Measurements from ENCODE around the gene EGFL7.

Gene EGFL7

GRCh38 chr9:136627703-136628102 is 35.0 kb upstream of the EGFL7 start:
- H3K4me3 ChIP-seq (ENCODE audit: low read depth, low read length) = no peak overlapping the region
- peaks cover 9% of the 10 kb centered on the region; the same call in 1 of the 2 replicates for H3K4me1 ChIP-seq
- H3K9me3 ChIP-seq = no peaks in the 10 kb centered on the region
- H3K27me3 ChIP-seq = no peaks in the 10 kb centered on the region
- no peaks in the 10 kb centered on the region for H3K36me3 ChIP-seq
- TF ChIP-seq, protein P1, sequence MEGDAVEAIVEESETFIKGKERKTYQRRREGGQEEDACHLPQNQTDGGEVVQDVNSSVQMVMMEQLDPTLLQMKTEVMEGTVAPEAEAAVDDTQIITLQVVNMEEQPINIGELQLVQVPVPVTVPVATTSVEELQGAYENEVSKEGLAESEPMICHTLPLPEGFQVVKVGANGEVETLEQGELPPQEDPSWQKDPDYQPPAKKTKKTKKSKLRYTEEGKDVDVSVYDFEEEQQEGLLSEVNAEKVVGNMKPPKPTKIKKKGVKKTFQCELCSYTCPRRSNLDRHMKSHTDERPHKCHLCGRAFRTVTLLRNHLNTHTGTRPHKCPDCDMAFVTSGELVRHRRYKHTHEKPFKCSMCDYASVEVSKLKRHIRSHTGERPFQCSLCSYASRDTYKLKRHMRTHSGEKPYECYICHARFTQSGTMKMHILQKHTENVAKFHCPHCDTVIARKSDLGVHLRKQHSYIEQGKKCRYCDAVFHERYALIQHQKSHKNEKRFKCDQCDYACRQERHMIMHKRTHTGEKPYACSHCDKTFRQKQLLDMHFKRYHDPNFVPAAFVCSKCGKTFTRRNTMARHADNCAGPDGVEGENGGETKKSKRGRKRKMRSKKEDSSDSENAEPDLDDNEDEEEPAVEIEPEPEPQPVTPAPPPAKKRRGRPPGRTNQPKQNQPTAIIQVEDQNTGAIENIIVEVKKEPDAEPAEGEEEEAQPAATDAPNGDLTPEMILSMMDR (IDR thresholded peaks at IDR 0.05; ENCODE audit: low read depth, low read length) = no peak
- DNase-seq = peak; percentile 15

DNA sequence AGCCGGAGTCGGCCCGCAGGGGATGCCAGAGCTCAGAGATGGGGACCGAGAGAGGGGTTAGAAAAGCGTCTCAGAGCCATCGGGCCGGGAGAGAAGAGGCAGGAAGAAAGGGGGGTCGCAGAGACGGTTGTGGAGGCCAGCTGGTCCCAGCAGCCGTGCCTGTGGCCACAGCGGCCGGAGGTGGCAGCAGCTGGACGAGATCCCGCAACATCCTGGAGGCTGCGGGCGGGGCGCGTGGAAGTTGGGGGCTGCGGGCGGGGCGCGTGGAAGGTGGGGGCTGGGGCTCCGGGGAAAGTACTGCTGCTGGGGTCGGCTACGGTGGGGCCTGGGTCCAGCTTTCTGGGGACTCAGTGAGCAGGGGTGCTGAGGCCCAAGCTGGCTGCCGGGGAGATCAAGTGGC is 34.4 kb upstream of the EGFL7 start:
- H3K4me1 ChIP-seq = peaks cover 9% of the 10 kb centered on the region; the same call in 1 of the 2 replicates
- H3K9me3 ChIP-seq = no peaks in the 10 kb centered on the region
- no peaks in the 10 kb centered on the region for H3K27me3 ChIP-seq
- DNase-seq = peak; percentile 9
- H3K36me3 ChIP-seq = no peaks in the 10 kb centered on the region
- H3K4me3 ChIP-seq (ENCODE audit: low read depth, low read length) = no peak overlapping the region
- TF ChIP-seq, protein P1 (IDR thresholded peaks at IDR 0.05; ENCODE audit: low read depth, low read length) = no peak

- DNase-seq = peak; percentile 15
- Histone ChIP-seq H3K4me1 (peaks cover 9% of the 10 kb centered on the region; the same call in 1 of the 2 replicates), H3K27me3 (no peaks in the 10 kb centered on the region)
Observed at GRCh38 chr9:136629001-136629878, 33.5 kb upstream of the EGFL7 start.

GRCh38 chr9:136629879-136630661 is 32.6 kb upstream of the EGFL7 start:
- Histone ChIP-seq H3K4me3 (ENCODE audit: low read depth, low read length) (no peak overlapping the region), H3K36me3 (no peaks in the 10 kb centered on the region), H3K27me3 (no peaks in the 10 kb centered on the region), H3K4me1 (peaks cover 5% of the 10 kb centered on the region; the same call in 1 of the 2 replicates), H3K9me3 (no peaks in the 10 kb centered on the region)
- DNase-seq = peak; percentile 75
- TF ChIP-seq, protein P1 (IDR thresholded peaks at IDR 0.05; ENCODE audit: low read depth, low read length) = peak; percentile 64

More at GRCh38 chr9:136629001-136629878, 33.5 kb upstream of the EGFL7 start:
- no peaks in the 10 kb centered on the region for H3K9me3 ChIP-seq
- TF ChIP-seq, protein P1 (IDR thresholded peaks at IDR 0.05; ENCODE audit: low read depth, low read length) = no peak
- no peaks in the 10 kb centered on the region for H3K36me3 ChIP-seq
- H3K4me3 ChIP-seq (ENCODE audit: low read depth, low read length) = no peak overlapping the region

DNA sequence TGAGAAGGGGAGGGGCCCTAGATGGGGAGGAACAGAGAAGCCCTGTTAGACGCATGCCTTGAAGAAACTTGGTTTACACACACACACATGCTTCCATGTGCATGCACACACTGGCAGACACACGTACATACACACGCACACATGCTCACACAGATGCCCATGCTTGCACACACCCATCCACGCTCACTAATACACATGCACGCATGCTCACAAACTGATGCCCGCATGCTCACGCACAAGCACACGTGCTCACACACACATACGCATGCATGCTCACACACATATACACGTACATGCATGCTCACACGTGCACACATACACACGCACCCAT is 32.1 kb upstream of the EGFL7 start:
- Histone ChIP-seq H3K4me1 (0 out of 2 replicates have a peak, but pooled peaks cover 2% of the 10 kb centered on the region), H3K9me3 (no peaks in the 10 kb centered on the region)

More for the DNA sequence above, 32.1 kb upstream of the EGFL7 start:
- TF ChIP-seq, protein P1 (IDR thresholded peaks at IDR 0.05; ENCODE audit: low read depth, low read length) = no peak
- Histone ChIP-seq H3K27me3 (no peaks in the 10 kb centered on the region), H3K4me3 (ENCODE audit: low read depth, low read length) (no peak overlapping the region), H3K36me3 (no peaks in the 10 kb centered on the region)
- DNase-seq = no peak
